Activated CD8-positive, alpha-beta memory T cell treated with anti-CD3 and anti-CD28 coated beads, Interleukin-2, amount 50 U/mL, for 24 hours (primary cell): ENCODE results near the gene RAB3B.
"Not testable (repeated sequence)": the region's sequence is repeated elsewhere in the genome, so short reads cannot be mapped to it uniquely, and the experiment has no call there.

ENCODE experiments used
- DNase-seq: peaks from one replicate; pipeline ENCODE4 v3.0.0-alpha.2; 2020; ENCODE audit errors: extremely low read depth

The RAB3B gene

GRCh38 chr1:51919684-51920083 lies 70.8 kb downstream of the RAB3B start:
- no peak for DNase-seq

- no peak for DNase-seq
These were observed 73.7 kb downstream of the RAB3B start for GRCh38 chr1:51916587-51917405.

- no peak for DNase-seq
These were observed 74.5 kb downstream of the RAB3B start for GRCh38 chr1:51915951-51916350.

GRCh38 chr1:51912881-51913280 lies 77.6 kb downstream of the RAB3B start:
- no peak for DNase-seq

GRCh38 chr1:51910221-51911000 lies 80.1 kb downstream of the RAB3B start:
- no peak for DNase-seq

GRCh38 chr1:51908499-51908898 lies 82.0 kb downstream of the RAB3B start:
- DNase-seq: no peak

GRCh38 chr1:51907079-51907702 lies 83.3 kb downstream of the RAB3B start:
- DNase-seq: no peak

GRCh38 chr1:51906306-51907078 lies 84.0 kb downstream of the RAB3B start:
- DNase-seq: no peak

GRCh38 chr1:51902456-51902855 lies 88.0 kb downstream of the RAB3B start:
- DNase-seq: no peak

GRCh38 chr1:51901151-51901550 lies 89.3 kb downstream of the RAB3B start:
- no peak for DNase-seq

- DNase-seq: no peak
These were observed 91.5 kb downstream of the RAB3B start for GRCh38 chr1:51899022-51899421.

- DNase-seq: no peak
These were observed 92.3 kb downstream of the RAB3B start for GRCh38 chr1:51898090-51898734.

- DNase-seq: no peak
These were observed 92.8 kb downstream of the RAB3B start for GRCh38 chr1:51897699-51898031.

GRCh38 chr1:51894748-51895147 lies 95.8 kb downstream of the RAB3B start:
- DNase-seq: not testable (repeated sequence)

GRCh38 chr1:51878616-51879336 lies 111.7 kb downstream of the RAB3B start, which contains the start of gene NRDC:
Gene NRDC (minus strand): TSS chr1:51878727. CDS start chr1:51878615, 112 bp downstream.
- DNase-seq: peak; percentile 99

GRCh38 chr1:51878308-51878615 lies 112.2 kb downstream of the RAB3B start:
- DNase-seq: no peak

- no peak for DNase-seq
These were observed 112.8 kb downstream of the RAB3B start for GRCh38 chr1:51877434-51878307.

GRCh38 chr1:51875836-51876235 lies 114.7 kb downstream of the RAB3B start:
- no peak for DNase-seq

GRCh38 chr1:51875291-51875772 lies 115.2 kb downstream of the RAB3B start:
- DNase-seq: no peak

GRCh38 chr1:51873270-51873669 lies 117.2 kb downstream of the RAB3B start:
- DNase-seq: not testable (repeated sequence)
